ENCODE data around the gene MED9.

MED9 gene

DNA sequence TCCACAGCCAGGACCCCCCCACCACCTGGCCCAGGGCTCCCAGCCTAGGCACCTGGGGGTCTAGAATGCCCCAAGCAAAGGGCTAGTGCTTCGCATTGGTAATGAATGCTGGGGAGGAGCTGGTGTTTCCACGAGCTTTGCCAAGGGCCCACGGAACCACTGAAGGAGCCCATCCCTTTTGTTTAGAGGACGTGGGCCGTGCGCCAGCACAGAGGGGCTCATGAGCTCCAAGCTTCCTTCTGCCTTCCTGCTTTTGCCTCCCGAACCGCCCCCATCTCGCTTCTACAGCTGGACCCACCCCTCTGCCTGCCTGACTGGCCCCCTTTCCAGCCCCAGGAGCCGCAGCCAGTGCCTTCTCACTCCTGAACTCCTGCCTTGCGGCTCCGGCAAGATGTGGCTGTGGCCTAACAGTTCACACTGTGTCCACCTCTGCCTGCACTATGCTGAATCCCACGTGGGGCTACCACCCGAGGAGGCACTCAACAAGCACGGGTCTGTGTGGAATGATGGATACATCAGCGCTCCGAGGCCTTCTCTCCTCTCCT, 51.2 kb downstream of the MED9 start:
- TF ChIP-seq, protein P1, sequence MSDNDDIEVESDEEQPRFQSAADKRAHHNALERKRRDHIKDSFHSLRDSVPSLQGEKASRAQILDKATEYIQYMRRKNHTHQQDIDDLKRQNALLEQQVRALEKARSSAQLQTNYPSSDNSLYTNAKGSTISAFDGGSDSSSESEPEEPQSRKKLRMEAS (IDR thresholded peaks at IDR 0.05; ENCODE audit: low read depth, low read length) = no peak
- TF ChIP-seq POLR2A (IDR thresholded peaks at IDR 0.05; ENCODE audit: extremely low read depth, insufficient read length) = no peak
- TF ChIP-seq MYC (IDR thresholded peaks at IDR 0.05; ENCODE audit: low read depth, low read length) = no peak
- TF ChIP-seq CTCF (IDR thresholded peaks at IDR 0.05; ENCODE audit: low read depth, low read length) = no peak
- DNase-seq (ENCODE audit: low read depth) = no peak
- no peak overlapping the region for H3K4me3 ChIP-seq (ENCODE audit: low read depth, low read length)

- no peak overlapping the region for H3K4me3 ChIP-seq (ENCODE audit: low read depth, low read length)
- TF ChIP-seq POLR2A (IDR thresholded peaks at IDR 0.05; ENCODE audit: extremely low read depth, insufficient read length) = no peak
- TF ChIP-seq, protein P1 (IDR thresholded peaks at IDR 0.05; ENCODE audit: low read depth, low read length) = no peak
- no peak for TF ChIP-seq CTCF (IDR thresholded peaks at IDR 0.05; ENCODE audit: low read depth, low read length)
- no peak for TF ChIP-seq MYC (IDR thresholded peaks at IDR 0.05; ENCODE audit: low read depth, low read length)
- DNase-seq (ENCODE audit: low read depth) = no peak
Observed at GRCh38 chr17:17528696-17529652, 52.2 kb downstream of the MED9 start.

- TF ChIP-seq, protein P1 (IDR thresholded peaks at IDR 0.05; ENCODE audit: low read depth, low read length) = no peak
- no peak for TF ChIP-seq MYC (IDR thresholded peaks at IDR 0.05; ENCODE audit: low read depth, low read length)
- no peak for TF ChIP-seq CTCF (IDR thresholded peaks at IDR 0.05; ENCODE audit: low read depth, low read length)
- TF ChIP-seq POLR2A (IDR thresholded peaks at IDR 0.05; ENCODE audit: extremely low read depth, insufficient read length) = no peak
- no peak for DNase-seq (ENCODE audit: low read depth)
- H3K4me3 ChIP-seq (ENCODE audit: low read depth, low read length) = no peak overlapping the region
Observed at GRCh38 chr17:17531156-17531555, 54.4 kb downstream of the MED9 start.

DNA sequence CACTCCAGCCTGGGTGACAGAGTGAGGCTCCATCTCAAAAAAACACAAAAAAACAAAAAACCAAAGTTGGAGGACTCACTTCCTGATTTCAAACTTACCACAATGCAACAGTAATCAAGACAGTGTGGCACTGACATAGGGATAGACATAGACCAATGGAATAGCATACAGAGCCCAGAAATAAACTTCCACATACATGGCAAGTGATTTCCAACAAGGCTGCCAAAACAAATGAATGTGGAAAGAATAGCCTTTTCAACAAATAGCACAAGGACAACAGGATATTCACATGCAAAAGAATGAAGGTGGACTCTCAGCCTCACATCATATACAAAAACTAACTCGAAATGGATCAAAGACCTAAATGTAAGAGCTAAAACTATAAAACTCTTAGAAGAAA, 56.2 kb downstream of the MED9 start:
- TF ChIP-seq, protein P1 (IDR thresholded peaks at IDR 0.05; ENCODE audit: low read depth, low read length) = no peak
- no peak for TF ChIP-seq MYC (IDR thresholded peaks at IDR 0.05; ENCODE audit: low read depth, low read length)
- no peak for TF ChIP-seq POLR2A (IDR thresholded peaks at IDR 0.05; ENCODE audit: extremely low read depth, insufficient read length)
- no peak for TF ChIP-seq CTCF (IDR thresholded peaks at IDR 0.05; ENCODE audit: low read depth, low read length)
- no peak overlapping the region for H3K4me3 ChIP-seq (ENCODE audit: low read depth, low read length)

DNA sequence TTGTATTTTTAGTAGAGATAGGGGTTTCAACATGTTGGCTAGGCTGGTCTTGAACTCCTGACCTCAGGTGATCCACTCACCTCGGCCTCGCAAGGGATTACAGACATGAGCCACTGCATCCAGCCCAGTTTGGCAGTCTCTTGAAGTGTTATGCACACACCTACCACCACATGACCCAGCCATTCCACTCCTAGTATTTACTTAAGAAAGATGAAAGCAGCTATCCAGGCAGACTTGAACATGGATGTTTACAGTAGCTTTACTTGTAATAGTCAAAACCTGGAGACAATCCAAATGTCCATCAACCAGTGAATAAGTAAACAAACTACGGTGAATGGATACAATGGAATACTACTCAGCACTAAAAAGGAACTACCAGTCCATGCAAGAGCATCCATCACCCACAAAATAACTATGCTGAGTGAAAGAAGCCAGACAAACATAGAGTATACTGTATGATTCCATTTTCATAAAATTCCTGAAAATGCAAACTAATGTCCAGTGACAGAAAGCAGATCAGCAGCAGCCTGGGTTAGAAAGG, 57.2 kb downstream of the MED9 start:
- TF ChIP-seq MYC (IDR thresholded peaks at IDR 0.05; ENCODE audit: low read depth, low read length) (no peak), CTCF (IDR thresholded peaks at IDR 0.05; ENCODE audit: low read depth, low read length) (no peak), POLR2A (IDR thresholded peaks at IDR 0.05; ENCODE audit: extremely low read depth, insufficient read length) (no peak)
- TF ChIP-seq, protein P1 (IDR thresholded peaks at IDR 0.05; ENCODE audit: low read depth, low read length) = no peak
- H3K4me3 ChIP-seq (ENCODE audit: low read depth, low read length) = no peak overlapping the region
- no peak for DNase-seq (ENCODE audit: low read depth)

More for the DNA sequence above, 56.2 kb downstream of the MED9 start:
- DNase-seq (ENCODE audit: low read depth) = no peak
